NCI-H2081 (cell line): ENCODE data around the gene MYMK.

Experiments
- DNase-seq, 2 experiments: peaks; one replicate each; lab custom pipeline; 2025; lab: John Stamatoyannopoulos, UW

MYMK gene

DNA sequence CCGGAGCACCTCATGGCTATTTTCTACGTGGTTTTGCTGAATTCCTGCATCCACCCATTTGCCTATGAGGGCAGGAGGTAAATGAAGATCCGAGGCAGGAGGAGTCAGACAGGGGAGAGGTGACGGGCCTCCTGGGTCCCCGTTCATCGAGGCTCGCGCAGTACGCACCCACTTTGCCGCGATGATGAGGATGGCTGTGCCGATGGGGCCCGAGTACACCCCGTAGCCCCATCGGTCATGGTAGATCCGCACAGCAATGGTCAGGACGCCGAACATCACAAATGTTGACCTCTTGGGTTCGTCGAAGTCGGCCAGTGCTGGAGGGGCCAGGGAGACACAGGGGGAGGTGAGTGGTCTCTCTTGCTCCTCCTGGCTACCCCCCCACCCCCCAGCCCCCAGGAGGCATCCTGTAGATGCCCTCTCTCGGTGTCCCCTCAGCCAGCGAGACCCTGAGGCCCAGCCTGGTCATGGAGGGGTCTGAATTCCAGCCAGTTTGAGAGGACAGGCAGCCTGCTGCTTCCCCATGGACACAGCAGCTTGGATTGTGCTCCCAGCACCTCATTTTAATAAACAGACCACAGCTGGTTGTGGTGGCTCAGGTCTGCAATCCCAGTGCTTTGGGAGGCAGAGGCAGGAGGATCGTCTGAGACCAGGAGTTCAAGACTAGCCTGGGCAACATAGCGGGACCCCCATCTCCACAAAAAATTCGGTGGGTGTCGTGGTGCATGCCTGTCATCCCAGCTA lies 5.9 kb downstream of the MYMK start:
- no peak for DNase-seq

DNA sequence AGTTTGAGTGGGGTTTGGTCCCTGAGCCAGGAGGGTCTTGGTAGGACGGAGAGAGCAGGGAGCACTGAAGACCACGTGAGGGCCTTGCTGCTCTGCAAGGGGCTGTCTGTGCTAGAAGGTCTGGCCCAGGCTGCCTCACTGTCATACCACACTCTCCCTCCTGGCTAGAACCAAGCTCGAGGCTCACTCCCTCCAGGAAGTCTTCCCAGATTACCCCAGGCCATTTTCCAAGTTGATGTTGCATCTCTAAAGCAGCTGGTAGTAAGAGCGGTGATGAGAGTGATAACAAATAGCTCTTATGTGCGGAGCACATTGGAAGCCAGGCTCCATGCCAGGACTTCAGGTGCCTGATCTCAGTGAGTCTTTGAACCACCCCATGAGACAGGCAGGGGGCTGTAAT lies 6.6 kb downstream of the MYMK start:
- DNase-seq = peak; percentile 27 to 78

- DNase-seq = no peak
These were observed 7.0 kb downstream of the MYMK start for GRCh38 chr9:133517711-133518110.

- no peak for DNase-seq
These were observed 7.8 kb downstream of the MYMK start for GRCh38 chr9:133516961-133517350.

DNA sequence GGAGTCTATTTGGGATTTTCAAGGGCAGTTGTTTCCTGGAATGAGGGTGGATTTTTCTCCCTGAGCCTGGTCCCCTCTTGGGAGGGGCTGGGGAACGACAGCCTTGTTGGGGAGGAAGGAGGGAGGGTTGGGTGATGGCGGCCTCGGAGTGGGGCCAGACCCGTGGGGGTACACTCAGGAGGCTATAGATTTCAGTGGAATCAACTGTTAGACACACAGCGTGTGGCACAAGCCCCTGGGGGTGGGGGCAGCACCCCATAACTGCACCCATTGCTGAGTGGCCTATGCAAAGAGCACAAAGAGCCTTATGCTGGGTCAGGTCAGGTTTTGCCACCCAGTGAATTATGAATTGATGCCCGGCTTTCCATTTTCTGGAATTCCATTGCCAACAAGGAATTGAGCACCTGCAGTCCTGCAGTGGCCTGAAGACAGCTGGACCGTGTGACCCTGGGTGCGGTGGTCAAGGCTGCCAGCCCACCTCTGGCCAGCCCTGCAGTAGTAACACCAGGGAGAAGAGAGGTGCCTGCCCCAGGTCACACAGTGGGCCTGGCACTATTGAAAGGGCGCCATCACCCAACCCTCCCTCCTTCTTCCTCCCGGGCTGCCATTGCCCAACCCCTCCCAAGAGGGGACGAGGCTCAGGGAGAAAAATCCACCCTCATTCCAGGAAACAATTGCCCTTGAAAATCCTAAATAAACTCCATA lies 8.4 kb downstream of the MYMK start:
- no peak for DNase-seq

DNA sequence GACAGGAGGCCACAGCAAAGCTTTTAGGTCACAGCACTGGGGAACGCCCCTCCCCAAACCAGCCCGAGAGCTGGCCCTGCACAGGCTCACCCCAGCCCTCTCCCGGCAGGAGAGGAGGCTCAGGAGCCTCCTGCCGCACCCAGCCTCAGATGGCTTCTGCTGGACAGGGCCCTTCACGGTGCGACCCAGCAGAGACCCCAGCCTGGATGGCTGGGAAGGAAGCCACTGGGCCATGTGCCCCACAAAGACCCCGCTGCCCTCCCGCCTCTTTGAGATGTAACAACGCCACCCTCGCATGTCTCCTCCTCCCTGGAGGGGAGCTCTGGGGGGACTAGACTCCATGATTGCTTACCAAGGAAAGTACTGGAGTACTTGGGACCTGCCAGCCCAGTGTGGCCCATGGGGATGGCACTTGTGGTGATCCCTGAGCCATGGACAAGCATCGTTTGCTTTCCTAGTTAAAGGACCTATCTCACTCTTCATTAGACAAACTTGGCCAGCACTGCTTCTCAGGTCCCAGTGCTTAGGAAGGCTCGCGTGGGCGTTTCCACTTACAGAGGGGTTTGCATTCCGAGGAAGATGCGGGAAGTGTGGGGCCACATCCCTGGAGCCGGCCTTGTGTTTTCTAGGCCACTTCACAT lies 9.0 kb downstream of the MYMK start:
- DNase-seq = no peak

GRCh38 chr9:133515240-133515610 lies 9.5 kb downstream of the MYMK start:
- no peak for DNase-seq

- peak; percentile 63 to 83 for DNase-seq
These were observed 10.1 kb downstream of the MYMK start for GRCh38 chr9:133514460-133515239.

GRCh38 chr9:133513214-133514100 lies 11.3 kb downstream of the MYMK start:
- peak; percentile 68 to 91 for DNase-seq

- peak in 1 of 2 experiments; percentile 58 for DNase-seq
These were observed 12.2 kb downstream of the MYMK start for GRCh38 chr9:133512253-133513213.

- DNase-seq = no peak
These were observed 13.2 kb downstream of the MYMK start for GRCh38 chr9:133511607-133512006.

GRCh38 chr9:133510926-133511505 lies 13.7 kb downstream of the MYMK start:
- peak in 1 of 2 experiments; percentile 9 for DNase-seq

GRCh38 chr9:133509179-133510083 lies 15.3 kb downstream of the MYMK start:
- DNase-seq = peak; percentile 88 to 98

GRCh38 chr9:133508046-133508445 lies 16.7 kb downstream of the MYMK start:
- no peak for DNase-seq

DNA sequence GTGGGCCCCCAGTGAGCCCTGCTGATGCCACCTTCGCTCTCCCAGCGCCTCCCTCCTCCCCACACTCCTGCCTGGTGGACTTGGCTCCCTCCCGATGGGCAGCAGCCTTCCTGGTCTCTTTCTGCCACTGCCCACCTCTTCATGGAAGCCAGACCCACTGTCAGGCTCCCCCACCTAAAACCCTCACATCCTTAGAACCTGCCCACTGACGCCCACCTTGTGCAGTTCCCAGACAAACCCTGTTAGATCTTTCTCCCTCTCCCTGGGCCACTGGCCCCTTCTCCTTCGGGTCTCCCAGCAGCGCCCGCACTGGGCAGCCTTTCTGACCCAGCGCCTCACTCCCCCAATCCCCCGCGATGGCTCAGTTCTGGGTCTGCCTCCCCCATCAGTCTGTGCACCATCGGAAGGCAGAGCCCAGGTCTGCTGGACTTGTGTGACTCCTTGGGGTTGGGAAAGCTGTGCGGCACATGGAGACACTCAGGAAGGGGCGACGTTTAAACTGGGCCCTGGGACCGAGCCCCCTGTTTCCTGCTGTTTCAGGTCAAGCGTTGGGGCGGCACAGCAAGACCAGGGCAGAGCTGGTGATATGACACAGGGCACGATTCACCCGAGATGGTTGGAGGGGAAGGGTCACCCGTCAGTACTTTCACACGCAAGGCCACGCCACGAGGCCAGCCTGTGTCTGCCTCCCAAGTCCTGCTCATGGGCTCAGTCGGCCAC lies 17.4 kb downstream of the MYMK start:
- DNase-seq = no peak

- peak in 1 of 2 experiments; percentile 42 for DNase-seq
These were observed 18.1 kb downstream of the MYMK start for GRCh38 chr9:133506653-133507038.

DNA sequence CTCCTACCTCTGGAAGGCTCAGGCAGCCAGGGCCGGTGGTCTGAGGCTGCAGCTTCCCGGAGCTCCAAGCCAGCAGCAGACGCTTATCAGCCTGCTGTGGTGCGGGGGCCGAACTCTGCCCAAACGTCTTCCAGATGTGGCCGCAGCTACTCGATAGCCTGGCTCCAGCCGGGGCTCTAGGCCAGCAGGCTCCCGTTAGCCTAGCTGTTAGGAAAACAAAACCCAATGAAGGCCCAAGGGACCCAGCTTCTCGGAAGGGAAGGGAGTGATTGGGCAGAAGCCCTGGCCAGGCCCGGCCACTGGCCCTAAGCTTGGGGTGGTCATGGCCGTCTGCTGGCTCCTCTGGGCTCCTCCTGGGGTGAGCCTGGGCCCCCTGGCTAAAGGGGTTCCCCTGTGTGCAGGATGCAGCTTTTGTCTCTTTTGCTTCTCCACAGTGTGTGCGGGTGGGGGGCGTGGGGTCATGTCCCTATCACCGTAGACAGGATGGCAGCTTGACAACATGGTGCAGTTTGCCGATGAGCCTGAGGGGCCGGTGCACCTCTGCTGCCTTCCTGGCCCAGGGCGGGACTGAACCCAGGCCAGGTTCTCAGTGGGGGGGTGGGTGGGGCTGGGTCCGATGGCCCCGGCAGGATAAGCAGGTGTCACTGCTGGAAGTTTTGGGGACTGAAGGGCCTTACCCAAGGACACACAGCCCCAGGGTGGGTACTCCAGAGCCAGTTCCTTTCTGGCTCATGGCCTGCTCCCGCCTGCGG lies 18.7 kb downstream of the MYMK start:
- DNase-seq = no peak
